DOHH2 (cell line): ENCODE data around the gene KIRREL2.

Experiments
- H3F3A ChIP-seq: fragments of 200-600 bp; sonication (generic), shearing (Covaris generic); 2 replicates; pipeline ENCODE4 v1.6.0; 2016; ENCODE audit warnings: antibody characterized with exemption, mild to moderate bottlenecking; ENCODE audit not compliant: control insufficient read depth, insufficient read depth
- H3K27ac ChIP-seq: fragments of 200-600 bp; sonication (generic); 2 replicates; pipeline ENCODE4 v1.5.1; 2014; ENCODE audit warnings: low read depth, mild to moderate bottlenecking, low read length, moderate library complexity
- H3K27me3 ChIP-seq: fragments of 200-600 bp; sonication (generic); 2 replicates; pipeline ENCODE4 v1.6.1; 2014; ENCODE audit warnings: mild to moderate bottlenecking, low read length, mixed read lengths; ENCODE audit not compliant: control insufficient read depth
- H3K36me3 ChIP-seq: fragments of 200-600 bp; sonication (generic); 2 replicates; pipeline ENCODE4 v1.6.1; 2014; ENCODE audit warnings: mild to moderate bottlenecking, low read length, moderate library complexity, mixed read lengths; ENCODE audit not compliant: control insufficient read depth
- H3K4me1 ChIP-seq: fragments of 200-600 bp; sonication (generic); 2 replicates; pipeline ENCODE4 v1.6.1; 2014; ENCODE audit warnings: mild to moderate bottlenecking, low read length, mixed read lengths; ENCODE audit not compliant: control insufficient read depth
- H3K4me2 ChIP-seq: fragments of 200-600 bp; sonication (generic); 2 replicates; pipeline ENCODE4 v1.6.0; 2014; ENCODE audit warnings: mild to moderate bottlenecking, low read length, moderate library complexity
- H3K4me3 ChIP-seq: fragments of 200-600 bp; sonication (generic); 2 replicates; pipeline ENCODE4 v1.5.1; 2014; ENCODE audit warnings: mild to moderate bottlenecking, low read length, mixed read lengths
- H3K79me2 ChIP-seq: fragments of 200-600 bp; sonication (generic); 2 replicates; pipeline ENCODE4 v1.6.1; 2014; ENCODE audit warnings: mild to moderate bottlenecking, low read length, mixed read lengths; ENCODE audit not compliant: control insufficient read depth
- H3K9me2 ChIP-seq: fragments of 200-600 bp; sonication (generic); replicated peaks from 2 replicates; pipeline ENCODE4 v1.6.1; 2014; ENCODE audit warnings: mild to moderate bottlenecking, low read length, mixed read lengths; ENCODE audit not compliant: control insufficient read depth
- H3K9me3 ChIP-seq: fragments of 200-600 bp; sonication (generic); 2 replicates; pipeline ENCODE4 v1.6.1; 2014; ENCODE audit warnings: antibody characterized with exemption, low read length, mixed read lengths; ENCODE audit not compliant: control insufficient read depth, insufficient read depth
- H4K20me1 ChIP-seq: fragments of 200-600 bp; sonication (generic); 2 replicates; pipeline ENCODE4 v1.6.0; 2014; ENCODE audit warnings: low read depth, mild to moderate bottlenecking, antibody characterized with exemption, low read length, moderate library complexity; ENCODE audit not compliant: control insufficient read depth, insufficient read depth
- EZH2phosphoT487 ChIP-seq: fragments of 200-600 bp; sonication (generic); IDR thresholded peaks from 2 replicates; pipeline ENCODE4 v1.6.1; 2017; ENCODE audit warnings: borderline replicate concordance, mild to moderate bottlenecking, antibody characterized with exemption, low read length, moderate library complexity, mixed read lengths
- TF ChIP-seq, protein P1 (sequence below): fragments of 200-600 bp; sonication (generic); IDR thresholded peaks from one replicate; pipeline ENCODE4 v1.5.1; 2014; ENCODE audit warnings: antibody characterized with exemption, mild to moderate bottlenecking, low read depth, low read length; ENCODE audit not compliant: poor library complexity, severe bottlenecking

KIRREL2 gene

GRCh38 chr19:35911173-35911572 is 54.5 kb downstream of the KIRREL2 start:
- Histone ChIP-seq H3K4me1 (peaks cover 60% of the 10 kb centered on the region), H3K36me3 (no peaks in the 10 kb centered on the region), H3K9me3 (no peaks in the 10 kb centered on the region), H3K27ac (no peak overlapping the region), H4K20me1 (no peaks in the 10 kb centered on the region), H3K79me2 (no peaks in the 10 kb centered on the region), H3K4me3 (no peak overlapping the region), H3K27me3 (no peaks in the 10 kb centered on the region), H3K9me2 (no peaks in the 10 kb centered on the region), H3F3A (peaks cover 6% of the 10 kb centered on the region), H3K4me2 (peak overlapping the region; percentile 47)
- TF ChIP-seq, protein P1, sequence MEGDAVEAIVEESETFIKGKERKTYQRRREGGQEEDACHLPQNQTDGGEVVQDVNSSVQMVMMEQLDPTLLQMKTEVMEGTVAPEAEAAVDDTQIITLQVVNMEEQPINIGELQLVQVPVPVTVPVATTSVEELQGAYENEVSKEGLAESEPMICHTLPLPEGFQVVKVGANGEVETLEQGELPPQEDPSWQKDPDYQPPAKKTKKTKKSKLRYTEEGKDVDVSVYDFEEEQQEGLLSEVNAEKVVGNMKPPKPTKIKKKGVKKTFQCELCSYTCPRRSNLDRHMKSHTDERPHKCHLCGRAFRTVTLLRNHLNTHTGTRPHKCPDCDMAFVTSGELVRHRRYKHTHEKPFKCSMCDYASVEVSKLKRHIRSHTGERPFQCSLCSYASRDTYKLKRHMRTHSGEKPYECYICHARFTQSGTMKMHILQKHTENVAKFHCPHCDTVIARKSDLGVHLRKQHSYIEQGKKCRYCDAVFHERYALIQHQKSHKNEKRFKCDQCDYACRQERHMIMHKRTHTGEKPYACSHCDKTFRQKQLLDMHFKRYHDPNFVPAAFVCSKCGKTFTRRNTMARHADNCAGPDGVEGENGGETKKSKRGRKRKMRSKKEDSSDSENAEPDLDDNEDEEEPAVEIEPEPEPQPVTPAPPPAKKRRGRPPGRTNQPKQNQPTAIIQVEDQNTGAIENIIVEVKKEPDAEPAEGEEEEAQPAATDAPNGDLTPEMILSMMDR, result peak; percentile 53
- no peak for TF ChIP-seq EZH2phosphoT487

DNA sequence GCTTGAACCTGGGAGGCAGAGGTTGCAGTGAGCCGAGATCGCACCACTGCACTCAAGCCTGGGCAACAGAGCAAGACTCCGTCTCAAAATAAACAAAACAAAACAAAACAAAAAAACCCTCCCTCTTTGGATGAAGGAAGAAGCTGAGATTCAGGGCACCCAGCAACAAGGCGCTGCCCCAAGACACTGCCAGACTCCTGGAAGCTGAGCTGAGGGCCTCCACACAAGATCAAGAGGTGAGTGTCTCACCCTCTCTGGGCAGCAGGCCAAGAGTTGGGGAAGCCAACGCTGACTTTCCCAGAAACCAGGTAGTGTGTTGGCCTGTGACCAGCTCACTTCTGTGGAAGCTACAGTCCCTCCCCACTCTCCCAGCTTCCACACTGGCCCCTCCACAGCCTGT is 55.1 kb downstream of the KIRREL2 start:
- TF ChIP-seq EZH2phosphoT487, result no peak
- TF ChIP-seq, protein P1, result no peak
- peaks cover 2% of the 10 kb centered on the region; the same call in 1 of the 2 replicates for H3F3A ChIP-seq
- 0 out of 2 replicates have a peak overlapping the region, but pooled peaks have one; percentile 8 for H3K4me3 ChIP-seq
- no peaks in the 10 kb centered on the region for H3K36me3 ChIP-seq
- no peaks in the 10 kb centered on the region for H3K79me2 ChIP-seq
- no peaks in the 10 kb centered on the region for H4K20me1 ChIP-seq
- H3K27me3 ChIP-seq, result no peaks in the 10 kb centered on the region
- H3K9me2 ChIP-seq, result no peaks in the 10 kb centered on the region
- no peak overlapping the region for H3K27ac ChIP-seq
- H3K9me3 ChIP-seq, result no peaks in the 10 kb centered on the region
- peaks cover 60% of the 10 kb centered on the region for H3K4me1 ChIP-seq
- H3K4me2 ChIP-seq, result peak overlapping the region; percentile 47

DNA sequence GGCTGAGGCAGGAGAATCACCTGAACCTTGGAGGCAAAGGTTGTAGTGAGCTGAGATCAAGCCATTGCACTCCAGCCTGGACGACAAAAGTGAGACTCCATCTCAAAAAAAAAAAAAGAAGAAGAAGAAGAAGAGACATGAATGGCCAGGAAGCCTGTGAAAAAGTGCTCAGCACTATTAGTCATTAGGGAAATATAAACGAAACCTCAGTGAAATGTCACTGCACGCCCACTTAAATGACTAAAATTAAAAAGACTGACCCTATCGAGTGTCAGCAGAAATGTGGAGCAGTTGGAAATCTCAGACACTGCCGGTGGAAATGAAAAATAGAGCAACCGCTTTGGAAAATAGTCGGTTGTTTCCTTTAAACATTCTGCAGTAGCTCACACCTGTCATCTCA is 56.9 kb downstream of the KIRREL2 start:
- no peak overlapping the region for H3K27ac ChIP-seq
- H3K4me1 ChIP-seq, result peaks cover 53% of the 10 kb centered on the region
- H3K27me3 ChIP-seq, result no peaks in the 10 kb centered on the region
- no peaks in the 10 kb centered on the region for H3K36me3 ChIP-seq
- peaks cover 4% of the 10 kb centered on the region; the same call in 1 of the 2 replicates for H3F3A ChIP-seq
- no peak overlapping the region for H3K4me3 ChIP-seq
- TF ChIP-seq, protein P1, result no peak
- TF ChIP-seq EZH2phosphoT487, result no peak
- no peaks in the 10 kb centered on the region for H4K20me1 ChIP-seq
- H3K9me3 ChIP-seq, result no peaks in the 10 kb centered on the region
- H3K79me2 ChIP-seq, result no peaks in the 10 kb centered on the region
- peak overlapping the region; percentile 26; the same call in 1 of the 2 replicates for H3K4me2 ChIP-seq
- H3K9me2 ChIP-seq, result no peaks in the 10 kb centered on the region
